GM18907 (cell line): ENCODE results near the gene CTNND1.
"Not testable (repeated sequence)": the region's sequence is repeated elsewhere in the genome, so short reads cannot be mapped to it uniquely, and the experiment has no call there.

Source experiments
- ATAC-seq: cut with Tn5 transposase; IDR thresholded peaks from one replicate; pipeline ENCODE4 v1.9.1; 2021; ENCODE audit warnings: mild to moderate bottlenecking, moderate library complexity; ENCODE audit not compliant: unreplicated experiment

The CTNND1 gene

GRCh38 chr11:57791321-57792059, 29.9 kb downstream of the CTNND1 start:
- ATAC-seq: no peak

DNA sequence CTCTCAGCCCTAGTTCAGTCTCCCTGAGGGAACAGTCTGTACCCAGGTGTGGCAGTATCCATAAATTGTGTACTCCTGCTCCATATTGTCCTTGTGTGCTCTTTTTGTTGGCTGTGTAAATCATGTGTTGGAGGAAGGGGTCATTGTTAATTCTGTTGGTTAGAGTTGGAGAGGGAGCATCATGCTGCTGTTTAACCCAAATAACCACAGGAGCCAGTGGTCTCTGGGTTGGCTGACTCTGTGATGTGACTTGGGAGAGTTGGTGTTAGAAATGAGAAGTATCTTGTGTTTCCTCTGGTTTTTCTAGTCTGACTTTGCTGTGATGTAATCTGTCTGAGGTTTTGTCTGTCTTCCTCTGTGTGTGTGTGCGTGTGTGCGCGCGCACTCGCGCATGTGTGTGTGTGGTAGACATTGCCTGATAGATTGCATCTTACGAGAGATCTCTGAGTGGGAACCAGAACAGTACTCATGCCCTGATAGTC, 30.5 kb downstream of the CTNND1 start:
- ATAC-seq: peak; percentile 80

DNA sequence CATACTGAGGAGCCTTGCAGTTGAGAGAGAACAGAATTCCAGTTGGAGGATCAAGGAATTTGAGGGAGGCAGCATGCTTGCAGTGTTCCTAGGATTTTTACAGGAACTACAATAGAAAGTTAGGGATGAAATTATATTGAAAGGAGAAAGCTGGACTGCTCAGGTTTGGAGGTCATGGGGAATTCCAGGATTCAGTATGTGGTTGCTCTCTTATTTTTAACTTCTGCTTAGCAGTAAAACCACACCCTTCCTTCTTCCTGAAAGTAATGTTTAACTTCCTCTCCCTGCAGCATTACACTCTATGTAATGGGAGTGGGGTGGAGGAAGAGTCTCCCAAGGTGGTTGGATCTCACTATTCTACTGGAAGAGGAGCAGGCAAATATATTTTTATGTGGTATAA, 31.3 kb downstream of the CTNND1 start:
- ATAC-seq: peak; percentile 25

DNA sequence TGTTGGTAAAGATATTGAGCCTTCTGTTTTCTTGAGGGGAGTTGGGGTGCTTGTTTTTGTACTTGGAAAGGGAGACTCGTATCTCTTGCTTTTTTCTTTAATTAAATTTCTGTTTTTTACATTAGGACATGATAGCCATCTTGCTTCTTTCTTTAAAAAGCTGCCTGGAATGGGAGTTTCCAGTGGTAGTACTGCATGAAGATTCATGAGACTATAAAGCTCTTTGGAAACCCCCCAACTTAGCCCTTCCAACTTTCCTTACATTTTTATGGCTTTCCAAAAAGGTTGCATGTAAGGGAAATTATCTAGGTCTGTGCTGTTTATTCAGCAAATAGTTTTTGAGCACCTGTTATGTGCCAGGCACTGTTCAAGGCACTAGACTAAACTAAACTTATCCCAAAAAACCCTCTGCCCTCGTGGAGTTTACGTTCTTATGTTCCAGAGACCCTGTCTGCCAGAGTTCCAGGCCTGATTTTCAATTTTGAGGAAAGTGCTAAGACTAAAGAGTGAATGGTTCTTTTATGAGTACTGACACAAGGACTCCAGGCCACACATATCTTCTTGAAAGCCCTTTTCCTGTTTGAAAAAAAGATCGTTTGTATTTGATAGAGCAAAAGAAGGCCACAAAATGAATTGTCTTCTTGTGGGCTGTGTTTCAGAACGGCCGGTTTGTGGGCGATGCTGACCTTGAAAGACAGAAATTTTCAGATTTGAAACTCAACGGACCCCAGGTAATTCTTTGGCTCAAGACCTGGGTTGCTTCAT, 31.9 kb downstream of the CTNND1 start:
- ATAC-seq: no peak

DNA sequence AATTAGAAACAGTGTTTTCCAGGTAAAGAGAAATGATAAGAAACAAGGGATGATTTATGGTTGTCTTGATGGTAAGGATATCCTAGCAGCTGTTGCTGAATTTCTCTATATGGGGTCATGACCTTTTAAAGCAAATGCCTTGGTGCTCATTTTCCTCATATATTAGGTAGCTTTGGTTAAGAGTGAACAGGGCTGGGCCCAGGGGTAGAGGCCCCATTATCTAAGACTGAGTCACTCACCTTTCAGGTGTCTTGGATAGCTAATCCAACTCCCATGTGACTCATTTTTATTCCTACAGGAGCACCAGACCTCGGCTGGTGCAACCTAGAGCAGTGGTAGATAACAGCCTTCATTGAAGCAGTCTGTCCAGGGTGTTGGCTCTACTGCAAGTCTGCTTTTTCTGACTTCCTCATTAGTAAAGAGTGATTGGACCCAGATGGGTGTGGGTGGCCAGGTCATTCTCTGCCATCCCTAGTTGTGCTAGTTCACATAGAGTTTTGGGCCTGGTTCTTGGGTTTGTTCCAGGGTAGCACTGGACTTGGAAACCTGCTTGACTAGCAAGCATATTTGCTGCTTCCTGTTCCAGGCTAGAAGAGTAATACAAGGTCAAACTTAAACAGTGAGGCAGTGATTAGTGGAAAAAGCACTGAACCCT, 37.4 kb downstream of the CTNND1 start:
- no peak for ATAC-seq

DNA sequence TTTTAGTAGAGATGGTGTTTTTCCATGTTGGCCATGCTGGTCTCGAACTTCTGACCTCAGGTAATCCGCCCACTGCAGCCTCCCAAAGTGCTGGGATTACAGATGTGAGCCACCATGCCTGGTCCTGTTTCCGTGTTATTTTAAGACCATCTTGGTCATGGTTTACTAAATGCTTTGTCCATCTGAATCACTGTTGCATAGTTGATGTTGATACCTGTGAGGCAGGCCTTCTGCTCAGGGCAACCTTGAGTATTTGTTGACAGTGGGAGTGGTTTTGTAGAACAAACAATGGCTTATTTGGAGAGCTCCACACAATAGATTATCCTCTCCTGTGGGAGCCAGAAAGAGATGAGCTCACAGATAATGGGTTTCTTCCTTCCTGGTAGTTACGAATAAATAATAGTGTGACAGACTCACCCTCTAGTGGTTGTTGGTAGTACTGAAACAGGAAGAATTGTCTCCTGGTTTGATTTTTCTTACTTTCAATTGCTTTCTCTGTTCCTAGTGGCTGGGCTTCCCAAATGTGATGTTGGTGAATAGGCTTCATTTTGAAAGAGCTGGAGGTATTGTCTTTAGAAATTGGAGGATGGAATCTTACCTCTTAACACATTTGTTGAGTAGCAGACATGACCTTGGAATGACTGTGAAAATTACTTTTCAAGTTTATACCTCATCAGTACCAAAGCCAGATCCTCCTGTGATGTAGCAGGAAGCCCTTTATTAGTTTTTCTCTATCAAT, 39.0 kb downstream of the CTNND1 start:
- ATAC-seq: peak; percentile 88

DNA sequence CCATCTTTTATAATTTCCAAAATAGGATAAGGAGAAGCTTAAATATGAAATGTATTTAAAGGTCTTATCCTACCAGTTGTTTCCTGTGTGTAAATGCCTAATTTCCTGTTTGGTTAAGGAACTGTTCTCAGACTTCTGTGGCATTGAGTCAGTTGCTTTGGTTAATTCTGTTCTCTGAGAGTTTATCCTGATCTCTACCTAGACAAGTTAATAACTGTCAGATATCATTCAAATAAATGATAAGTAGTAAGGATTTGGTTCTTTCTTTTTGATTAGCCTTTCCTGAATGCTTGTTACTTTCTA, 39.5 kb downstream of the CTNND1 start:
- no peak for ATAC-seq

GRCh38 chr11:57802411-57802810, 40.8 kb downstream of the CTNND1 start:
- no peak for ATAC-seq

DNA sequence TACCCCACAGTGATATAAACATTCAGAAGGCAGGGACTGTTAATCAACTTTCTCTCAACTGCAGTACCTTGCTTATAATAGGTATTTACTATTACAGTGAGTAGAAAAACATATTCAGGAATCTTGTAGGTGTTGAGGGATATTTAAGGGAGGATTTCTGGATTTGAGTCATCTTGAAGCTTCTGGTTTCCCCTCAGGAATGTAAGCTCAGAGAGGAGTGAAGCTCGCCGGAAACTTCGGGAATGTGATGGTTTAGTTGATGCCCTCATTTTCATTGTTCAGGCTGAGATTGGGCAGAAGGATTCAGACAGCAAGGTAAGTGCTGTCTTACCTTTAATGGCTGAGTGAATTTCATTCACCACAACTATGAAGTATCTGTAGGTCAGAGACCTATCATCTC, 42.9 kb downstream of the CTNND1 start:
- no peak for ATAC-seq

DNA sequence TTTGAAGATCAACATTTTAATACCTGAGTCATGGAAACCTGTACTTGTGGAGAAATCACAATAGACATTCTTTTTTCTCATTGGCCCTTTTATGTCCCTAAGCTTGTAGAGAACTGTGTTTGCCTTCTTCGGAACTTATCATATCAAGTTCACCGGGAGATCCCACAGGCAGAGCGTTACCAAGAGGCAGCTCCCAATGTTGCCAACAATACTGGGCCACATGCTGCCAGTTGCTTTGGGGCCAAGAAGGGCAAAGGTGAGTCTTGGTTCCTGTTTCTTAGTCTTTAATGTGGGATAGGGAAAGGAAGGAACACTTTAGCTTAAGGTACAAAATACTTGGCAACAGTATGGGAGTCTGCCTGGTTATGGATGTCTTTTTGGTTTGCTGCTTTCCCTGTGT, 44.2 kb downstream of the CTNND1 start:
- ATAC-seq: no peak

DNA sequence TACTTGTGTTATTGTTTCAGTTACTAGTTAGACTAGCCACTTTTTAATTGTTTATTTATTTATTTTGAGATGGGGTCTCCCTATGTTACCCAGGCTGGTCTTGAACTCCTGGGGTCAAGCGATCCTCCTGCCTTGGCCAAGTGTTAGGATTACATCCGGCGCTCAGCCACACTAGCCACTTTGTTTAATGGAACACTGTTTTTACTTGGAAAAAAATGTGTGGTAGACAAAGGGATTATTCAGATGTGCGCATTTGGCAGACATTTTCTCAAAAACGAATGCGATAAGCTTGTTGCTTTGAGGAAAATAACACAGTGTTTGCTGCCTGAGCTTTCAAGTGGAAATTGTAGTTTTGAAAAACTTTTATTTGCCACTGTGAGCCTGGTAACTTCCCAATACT, 51.0 kb downstream of the CTNND1 start:
- no peak for ATAC-seq

DNA sequence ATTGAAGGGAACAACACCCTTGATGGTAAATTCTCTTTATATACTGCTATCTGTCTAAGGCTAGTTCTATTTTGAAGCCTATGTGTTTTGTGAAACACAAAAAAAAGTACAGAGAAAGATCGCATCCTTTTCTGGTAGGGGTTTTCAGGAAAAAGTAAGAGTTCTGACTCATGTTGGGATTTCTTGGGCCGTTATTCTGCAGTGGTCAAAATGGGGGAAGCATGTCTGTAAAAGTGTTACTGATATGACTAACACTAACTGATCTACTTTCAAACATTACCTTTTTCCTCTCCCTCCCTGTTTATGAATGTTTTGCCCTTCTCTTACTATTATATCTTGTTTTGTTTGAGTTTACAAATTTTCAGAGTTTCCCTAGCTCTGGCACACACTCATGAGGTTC, 53.9 kb downstream of the CTNND1 start:
- ATAC-seq: peak; percentile 87

GRCh38 chr11:57815877-57816276, 54.3 kb downstream of the CTNND1 start:
- peak; percentile 31 for ATAC-seq

GRCh38 chr11:57818812-57819211, 57.2 kb downstream of the CTNND1 start:
- no peak for ATAC-seq

GRCh38 chr11:57819252-57819979, 57.8 kb downstream of the CTNND1 start:
- no peak for ATAC-seq

DNA sequence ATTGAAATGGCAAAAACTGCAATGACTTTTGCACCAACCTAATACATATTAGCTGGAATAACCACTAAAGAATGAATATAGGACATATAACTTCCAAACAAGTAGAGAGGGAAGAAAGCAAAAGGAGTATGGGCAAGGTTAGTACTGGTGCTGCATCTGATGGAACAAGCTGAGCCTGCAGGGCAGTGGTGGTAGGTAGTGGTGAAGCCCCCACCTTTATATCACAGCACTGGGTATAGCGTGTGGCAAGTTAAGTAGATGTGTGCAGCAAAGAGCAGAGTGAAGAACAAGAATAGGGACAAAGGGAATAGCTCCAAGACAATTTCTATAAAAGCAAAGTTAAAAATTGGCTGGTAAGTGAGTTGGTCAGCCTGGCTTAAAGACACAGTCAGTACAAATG, 62.3 kb downstream of the CTNND1 start:
- ATAC-seq: no peak

DNA sequence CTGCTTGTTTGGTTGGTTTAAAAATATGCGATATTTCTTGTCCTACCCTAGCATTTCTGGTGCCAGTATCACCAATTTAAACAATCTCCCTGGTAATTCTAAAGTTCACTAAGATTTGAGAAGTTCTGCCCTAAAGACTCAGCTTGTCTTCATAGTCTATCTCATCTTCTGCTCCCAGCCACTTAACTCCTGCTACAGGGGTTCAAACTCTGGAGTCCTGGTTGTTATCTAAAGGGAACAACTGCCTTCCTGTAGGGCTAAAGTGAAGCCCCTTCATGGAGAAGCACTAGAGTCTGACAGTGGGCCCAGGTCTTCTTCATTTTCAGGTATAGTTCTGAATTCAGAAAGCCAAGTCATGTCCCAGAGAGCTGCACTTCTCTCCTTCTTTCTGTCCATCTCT, 73.2 kb downstream of the CTNND1 start:
- ATAC-seq: no peak

DNA sequence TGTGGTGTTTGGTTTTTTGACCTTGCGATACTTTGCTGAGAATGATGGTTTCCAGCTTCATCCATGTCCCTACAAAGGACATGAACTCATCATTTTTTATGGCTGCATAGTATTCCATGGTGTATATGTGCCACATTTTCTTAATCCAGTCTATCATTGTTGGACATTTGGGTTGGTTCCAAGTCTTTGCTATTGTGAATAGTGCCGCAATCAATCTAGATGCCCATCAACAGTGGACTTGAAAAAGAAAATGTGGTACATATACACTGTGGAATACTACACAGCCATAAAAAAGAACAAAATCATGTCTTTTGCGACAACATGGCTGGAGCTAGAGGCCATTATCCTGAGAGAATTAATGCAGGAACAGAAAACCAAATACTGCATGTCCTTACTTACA, 77.0 kb downstream of the CTNND1 start:
- not testable (repeated sequence) for ATAC-seq

- no peak for ATAC-seq
Observed at GRCh38 chr11:57842873-57843272, 81.3 kb downstream of the CTNND1 start.

DNA sequence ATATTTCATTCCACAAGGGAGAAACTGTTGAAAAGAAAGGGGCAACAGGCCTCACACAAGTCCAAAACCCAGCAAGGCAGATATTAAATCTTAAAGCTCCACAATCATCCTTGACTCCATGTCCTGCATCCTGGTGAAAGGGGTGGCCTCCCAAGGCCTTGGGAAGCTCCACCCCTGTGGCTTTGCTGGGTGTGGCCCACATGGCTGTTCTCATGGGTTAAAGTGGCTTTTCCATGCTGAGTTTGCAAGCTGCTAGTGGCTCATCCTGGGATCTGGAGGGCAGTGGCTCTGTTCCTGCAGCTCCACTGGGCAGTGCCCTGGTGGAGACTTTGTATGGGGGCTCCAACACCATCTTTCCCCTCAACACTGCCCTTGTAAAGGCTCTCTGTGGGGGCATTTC, 106.4 kb downstream of the CTNND1 start:
- no peak for ATAC-seq

GRCh38 chr11:57868491-57868890, 106.9 kb downstream of the CTNND1 start:
- no peak for ATAC-seq
